Upper lobe of right lung (tissue), 1 donor: ENCODE data around the gene HNRNPH2. TPM values are rescaled to one million over a fixed set of nuclear protein-coding genes. Genes with fewer than 3 reads are reported as not detected.

ENCODE experiments used
- ATAC-seq: fragments of 200-7000 bp; cut with Tn5 transposase; one replicate; pipeline ENCODE4 v1.9.1; 2020; ENCODE audit warnings: mild to moderate bottlenecking, moderate library complexity
- DNase-seq: peaks from one replicate; pipeline ENCODE4 v3.0.0-alpha.2; 2020
- H3K27ac ChIP-seq: fragments of 200-600 bp; one replicate; pipeline ENCODE4 v1.8.0; 2022
- H3K27me3 ChIP-seq: fragments of 200-600 bp; one replicate; pipeline ENCODE4 v1.8.0; 2022; ENCODE audit warnings: mild to moderate bottlenecking
- H3K36me3 ChIP-seq: fragments of 200-600 bp; one replicate; pipeline ENCODE4 v1.8.0; 2022
- H3K4me1 ChIP-seq: fragments of 200-600 bp; one replicate; pipeline ENCODE4 v1.8.0; 2022
- H3K4me3 ChIP-seq: fragments of 200-600 bp; one replicate; pipeline ENCODE4 v1.8.0; 2022; ENCODE audit warnings: mild to moderate bottlenecking
- H3K9me3 ChIP-seq: fragments of 200-600 bp; one replicate; pipeline ENCODE4 v1.8.0; 2022
- CTCF ChIP-seq: fragments of 200-600 bp; IDR thresholded peaks from one replicate; pipeline ENCODE4 v1.8.0; 2022; ENCODE audit warnings: antibody characterized with exemption
- intact Hi-C: fragments of 100-400 bp; cut with DNase I; formaldehyde crosslinking; loops from one replicate; pipeline ENCODE4 v1.11.0; 2022
- total RNA-seq: library from RNA; stranded (reverse); fragmentation: NEBNext Ultra II Directional; extraction: Animal tissue kit (Norgen Biotek cat#: 25700); gene quantifications from one replicate; pipeline ENCODE4 v1.2.1, GENCODE V29; 2021
- donor health status: DM: no; HTN: yes; CAD: no; lungs with severe emphysema.

Gene HNRNPH2
- total RNA-seq, 1 donor from 2014 or later, result 67.1 TPM

DNA sequence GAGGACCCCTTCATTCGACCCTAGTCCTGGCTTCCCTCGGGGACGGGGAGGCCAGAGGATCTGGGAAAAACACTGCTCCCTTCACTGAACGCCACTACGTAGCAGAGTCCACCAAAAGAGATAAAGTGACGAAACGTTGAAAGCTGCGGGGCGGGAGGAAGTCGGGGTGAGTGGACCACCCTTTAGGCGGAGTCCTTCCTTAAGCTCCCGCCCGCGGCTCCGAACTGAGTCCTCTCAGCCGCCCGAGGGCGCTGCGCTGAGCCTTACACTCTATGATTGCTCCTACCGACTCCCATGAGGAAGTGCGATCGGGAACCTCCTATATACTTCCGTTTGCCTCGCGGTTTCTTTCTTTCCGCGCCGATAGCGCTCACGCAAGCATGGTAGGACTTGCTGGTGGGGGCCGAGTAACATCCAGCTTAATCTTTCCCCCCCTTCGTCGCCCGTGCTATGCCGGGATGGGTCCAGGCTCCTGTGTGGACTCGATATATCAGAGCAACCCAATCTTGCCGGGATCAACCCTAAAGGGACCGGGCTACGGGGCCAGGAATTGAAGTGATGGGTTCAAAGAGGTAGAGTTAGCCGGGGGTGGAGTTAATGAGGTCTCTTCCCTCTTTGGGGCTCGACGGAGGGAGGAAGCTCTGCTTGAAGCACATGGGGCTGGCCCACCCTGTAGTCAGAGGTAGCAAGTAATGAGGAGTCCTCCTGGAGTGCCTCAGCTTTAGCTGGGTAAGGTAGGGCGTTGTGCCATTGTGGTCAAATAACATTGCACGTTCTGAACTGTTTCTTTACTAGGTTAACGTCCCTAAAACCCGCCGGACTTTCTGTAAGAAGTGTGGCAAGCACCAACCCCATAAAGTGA is 17.1 kb upstream of the HNRNPH2 start, which contains the start of gene RPL36A:
TSS of gene RPL36A (plus strand) at position 348 of the 862 bp plus-strand sequence. CDS start at position 381, 33 bp downstream.
- no peaks in the 10 kb centered on the region for H3K9me3 ChIP-seq
- intact Hi-C loops, result no loop called here
- no peaks in the 10 kb centered on the region for H3K4me1 ChIP-seq
- peak within 1 kb of the TSS; percentile 73 for H3K27ac ChIP-seq
- DNase-seq (peak; percentile 92), ATAC-seq (peak; percentile 97)
- no peaks in the 10 kb centered on the region for H3K27me3 ChIP-seq
- H3K36me3 ChIP-seq, result peaks cover 19% of the 10 kb centered on the region
- TF ChIP-seq CTCF, result peak; percentile 71
- peak within 1 kb of the TSS; percentile 64 for H3K4me3 ChIP-seq

- no peak for TF ChIP-seq CTCF
- Histone ChIP-seq H3K27me3 (no peaks in the 10 kb centered on the region), H3K9me3 (no peaks in the 10 kb centered on the region), H3K27ac (peak overlapping the region; percentile 73), H3K36me3 (peaks cover 21% of the 10 kb centered on the region), H3K4me1 (no peaks in the 10 kb centered on the region), H3K4me3 (peak overlapping the region; percentile 64)
- intact Hi-C loops, result no loop called here
- DNase-seq, result no peak
- no peak for ATAC-seq
Measured at GRCh38 chrX:101391831-101392230, 16.2 kb upstream of the HNRNPH2 start.

- ATAC-seq, result no peak
Measured at GRCh38 chrX:101393530-101394305, 14.3 kb upstream of the HNRNPH2 start.

DNA sequence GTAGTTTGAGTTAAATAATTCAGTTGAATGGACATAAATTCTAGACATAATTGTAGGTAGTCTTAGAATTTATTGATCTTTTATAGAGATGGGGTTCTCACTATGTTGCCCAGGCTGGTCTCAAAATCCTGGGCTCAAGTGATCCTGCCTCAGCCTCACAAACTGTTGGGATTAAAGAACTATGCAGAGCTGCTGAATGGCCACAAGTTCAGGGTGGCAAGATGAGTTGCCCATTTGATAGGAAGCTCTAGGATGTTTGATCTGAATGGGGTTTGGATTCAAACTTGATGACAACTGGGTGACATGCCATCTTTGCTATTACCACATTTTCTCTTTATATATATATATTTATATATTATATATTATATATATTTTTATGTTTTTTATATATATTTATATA is 13.7 kb upstream of the HNRNPH2 start:
- Histone ChIP-seq H3K27me3 (no peaks in the 10 kb centered on the region), H3K4me3 (no peak overlapping the region), H3K4me1 (no peaks in the 10 kb centered on the region), H3K9me3 (no peaks in the 10 kb centered on the region), H3K36me3 (peaks cover 21% of the 10 kb centered on the region), H3K27ac (no peak overlapping the region)
- no peak for TF ChIP-seq CTCF
- intact Hi-C loops, result no loop called here
- DNase-seq, result no peak
- no peak for ATAC-seq

More at GRCh38 chrX:101393530-101394305, 14.3 kb upstream of the HNRNPH2 start:
- no peak for DNase-seq
- no peak overlapping the region for H3K4me3 ChIP-seq
- peaks cover 21% of the 10 kb centered on the region for H3K36me3 ChIP-seq
- intact Hi-C loops, result no loop called here
- H3K4me1 ChIP-seq, result no peaks in the 10 kb centered on the region
- no peaks in the 10 kb centered on the region for H3K27me3 ChIP-seq
- H3K27ac ChIP-seq, result no peak overlapping the region
- TF ChIP-seq CTCF, result no peak
- H3K9me3 ChIP-seq, result no peaks in the 10 kb centered on the region

DNA sequence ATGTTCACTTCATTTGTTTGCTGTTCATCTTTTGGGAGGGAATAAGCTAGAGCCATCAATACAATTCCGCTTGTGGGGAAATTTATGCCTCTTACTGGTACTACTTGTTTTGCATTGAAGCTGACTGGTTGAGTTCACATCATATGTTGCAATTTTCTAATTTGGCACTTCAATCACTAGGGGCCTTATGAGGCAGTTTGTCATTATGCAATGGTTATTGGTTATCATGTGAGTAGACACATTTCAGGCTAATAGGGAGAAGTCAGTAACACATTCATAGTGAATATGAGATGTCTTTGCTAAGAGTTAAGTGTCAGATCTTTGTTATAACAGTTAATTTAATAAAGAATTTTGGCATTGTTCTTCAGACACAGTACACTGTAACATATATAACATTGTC is 12.2 kb upstream of the HNRNPH2 start:
- intact Hi-C loops, result no loop called here
- TF ChIP-seq CTCF, result no peak
- Histone ChIP-seq H3K36me3 (peaks cover 21% of the 10 kb centered on the region), H3K4me3 (no peak overlapping the region), H3K4me1 (no peaks in the 10 kb centered on the region), H3K9me3 (no peaks in the 10 kb centered on the region), H3K27me3 (no peaks in the 10 kb centered on the region), H3K27ac (no peak overlapping the region)
- ATAC-seq, result peak; percentile 45
- DNase-seq, result no peak
